KG1 (cell line): Measurements from ENCODE around the gene CRKL.
A peak's percentile ranks its signal among the peaks of the same experiment; 100 is the strongest.
"Not testable (repeated sequence)": the region's sequence is repeated elsewhere in the genome, so short reads cannot be mapped to it uniquely, and the experiment has no call there.

Experiments used
- DNase-seq: peaks from one replicate; lab custom pipeline; 2025; lab: John Stamatoyannopoulos, UW

The CRKL gene

DNA sequence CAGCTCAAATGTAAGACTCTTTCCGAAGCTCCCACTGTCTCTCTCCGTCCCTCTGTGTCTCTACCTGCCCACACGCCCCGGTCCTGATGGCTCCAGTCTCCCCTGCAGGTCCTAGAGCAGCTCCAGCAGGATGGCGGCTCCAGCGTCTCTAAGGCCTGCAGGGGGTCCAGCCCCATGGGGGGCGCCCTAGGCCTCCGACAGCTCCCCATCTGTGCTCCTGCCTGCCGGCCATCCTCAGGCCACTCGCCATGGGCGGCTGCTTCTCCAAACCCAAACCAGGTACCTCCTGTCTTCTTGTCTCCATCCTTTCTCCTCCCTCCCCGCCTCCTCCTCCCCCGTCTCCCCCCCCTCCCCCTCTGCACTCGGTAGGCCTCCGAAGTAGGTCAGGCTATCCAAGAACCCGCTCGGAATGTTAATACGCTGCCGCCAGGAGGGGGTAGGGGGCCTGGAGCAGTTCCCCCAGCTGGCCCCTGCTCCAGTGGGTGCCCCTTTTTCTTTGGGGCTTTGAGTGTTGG lies 50.5 kb downstream of the CRKL start:
- no peak for DNase-seq

DNA sequence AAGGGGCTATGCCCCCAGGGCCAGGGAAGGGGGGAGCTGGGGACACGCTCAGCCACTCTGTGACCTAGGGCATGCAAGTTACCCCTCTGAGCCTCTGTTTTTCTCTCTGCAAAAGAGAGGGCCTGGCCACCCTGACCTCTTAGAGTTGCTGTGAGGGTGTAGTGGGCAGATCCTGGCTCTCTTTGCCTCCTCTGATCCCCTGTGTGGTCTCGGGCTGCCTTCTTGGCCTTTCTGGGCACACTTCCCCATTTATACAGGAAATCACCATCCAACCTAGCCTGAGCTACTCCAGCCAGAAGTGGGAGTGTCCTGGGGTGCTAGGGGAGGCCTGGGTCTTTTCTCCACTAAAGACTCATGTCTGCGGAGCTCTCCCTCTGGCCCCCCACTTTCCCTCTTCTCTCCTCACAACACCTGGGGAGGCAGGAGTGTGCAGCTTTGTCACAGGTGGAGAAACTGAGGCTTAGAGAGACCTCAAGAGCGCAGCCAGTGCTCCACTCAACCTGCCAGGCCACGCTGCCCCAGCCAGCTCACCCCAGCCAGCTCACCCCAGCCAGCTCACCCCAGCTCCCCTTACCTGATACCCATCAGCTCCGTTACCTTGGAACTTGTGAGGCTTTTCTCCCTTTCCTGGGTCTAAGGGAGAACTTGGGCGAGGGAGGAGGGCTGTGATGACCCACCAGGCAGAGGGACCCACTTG lies 51.2 kb downstream of the CRKL start:
- no peak for DNase-seq

DNA sequence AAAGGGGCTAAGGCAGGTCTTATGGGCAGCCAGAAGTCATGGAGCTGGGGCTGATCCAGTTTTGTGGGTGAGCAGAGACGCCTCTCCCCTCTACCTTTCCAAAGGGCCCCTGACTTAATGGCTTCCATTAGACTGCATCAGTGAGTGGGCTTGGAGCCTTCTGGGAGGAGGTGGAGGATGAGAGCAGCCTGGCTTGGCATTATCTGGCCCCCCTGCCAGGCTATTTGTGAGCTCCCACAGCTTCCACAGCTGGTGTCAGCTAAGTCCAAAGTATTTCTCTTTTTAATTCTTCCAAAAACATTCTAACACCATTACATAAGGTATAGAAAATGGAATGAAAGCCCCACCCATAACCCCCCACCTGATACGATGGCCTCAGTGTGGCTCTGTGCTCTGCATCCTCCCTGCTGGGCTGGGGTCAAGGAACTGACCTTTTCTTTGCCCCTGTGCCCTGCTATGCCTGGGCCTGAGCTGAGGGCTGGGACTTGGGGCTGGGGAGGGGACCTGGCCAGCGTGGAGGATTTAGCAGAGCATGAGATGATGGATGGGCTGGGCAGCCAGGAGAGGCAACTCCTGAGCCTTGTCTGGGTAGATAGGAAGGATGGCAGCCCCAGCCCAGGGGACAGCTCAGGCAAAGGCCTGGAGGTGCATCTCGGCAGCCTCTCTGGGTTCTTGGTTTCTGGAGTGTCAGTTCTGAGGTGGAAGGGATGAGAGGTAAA lies 53.9 kb downstream of the CRKL start:
- no peak for DNase-seq

DNA sequence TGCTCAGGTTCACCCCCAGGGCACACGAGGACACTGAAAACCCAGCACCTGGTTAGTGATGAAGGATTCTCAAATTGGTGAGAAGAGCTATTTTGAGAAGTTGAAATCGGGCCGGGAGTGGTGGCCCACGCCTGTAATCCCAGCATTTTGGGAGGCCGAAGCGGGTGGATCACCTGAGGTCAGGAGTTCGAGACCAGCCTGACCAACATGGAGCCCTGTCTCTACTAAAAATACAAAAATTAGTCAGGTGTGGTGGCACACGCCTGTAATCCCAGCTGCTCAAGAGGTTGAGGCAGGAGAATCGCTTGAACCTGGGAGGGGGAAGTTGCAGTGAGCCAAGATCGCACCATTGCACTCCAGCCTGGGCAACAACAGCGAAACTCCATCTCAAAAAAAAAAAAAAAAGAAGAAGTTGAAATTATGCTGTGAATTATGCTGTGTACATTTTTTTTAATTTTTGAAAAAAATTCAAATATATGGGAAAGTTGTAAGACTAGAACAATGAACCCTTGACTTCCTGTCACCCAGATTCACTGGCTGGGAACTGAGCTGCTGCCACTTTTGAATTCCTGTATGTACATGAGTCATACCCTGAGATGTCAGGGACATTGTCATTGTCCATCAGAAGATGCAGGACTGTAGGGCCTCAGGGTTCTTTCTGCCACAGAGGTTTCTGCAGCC lies 54.9 kb downstream of the CRKL start:
- not testable (repeated sequence) for DNase-seq

DNA sequence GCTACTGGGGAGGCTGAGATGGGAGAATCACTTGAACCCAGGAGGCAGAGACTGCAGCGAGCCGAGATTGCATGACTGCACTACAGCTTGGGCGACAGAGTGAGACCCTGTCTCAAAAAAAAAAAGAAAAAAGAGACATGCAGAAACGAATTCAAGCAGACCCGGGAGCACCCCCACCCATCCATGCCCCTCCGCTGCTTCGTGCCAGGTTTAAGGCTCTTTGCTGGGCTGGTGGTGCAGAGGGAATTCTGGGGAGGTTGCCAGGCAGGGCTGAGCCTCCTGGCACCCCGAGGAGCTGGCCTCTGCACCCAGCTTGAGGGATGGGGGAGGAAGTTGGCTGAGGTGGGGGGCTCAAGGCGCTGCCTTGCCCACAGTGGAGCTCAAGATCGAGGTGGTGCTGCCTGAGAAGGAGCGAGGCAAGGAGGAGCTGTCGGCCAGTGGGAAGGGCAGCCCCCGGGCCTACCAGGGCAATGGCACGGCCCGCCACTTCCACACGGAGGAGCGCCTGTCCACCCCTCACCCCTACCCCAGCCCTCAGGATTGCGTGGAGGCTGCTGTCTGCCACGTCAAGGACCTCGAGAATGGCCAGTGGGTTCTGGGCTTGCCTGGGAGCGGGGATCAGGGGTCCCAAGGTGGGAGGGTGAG lies 55.8 kb downstream of the CRKL start:
- DNase-seq: no peak

DNA sequence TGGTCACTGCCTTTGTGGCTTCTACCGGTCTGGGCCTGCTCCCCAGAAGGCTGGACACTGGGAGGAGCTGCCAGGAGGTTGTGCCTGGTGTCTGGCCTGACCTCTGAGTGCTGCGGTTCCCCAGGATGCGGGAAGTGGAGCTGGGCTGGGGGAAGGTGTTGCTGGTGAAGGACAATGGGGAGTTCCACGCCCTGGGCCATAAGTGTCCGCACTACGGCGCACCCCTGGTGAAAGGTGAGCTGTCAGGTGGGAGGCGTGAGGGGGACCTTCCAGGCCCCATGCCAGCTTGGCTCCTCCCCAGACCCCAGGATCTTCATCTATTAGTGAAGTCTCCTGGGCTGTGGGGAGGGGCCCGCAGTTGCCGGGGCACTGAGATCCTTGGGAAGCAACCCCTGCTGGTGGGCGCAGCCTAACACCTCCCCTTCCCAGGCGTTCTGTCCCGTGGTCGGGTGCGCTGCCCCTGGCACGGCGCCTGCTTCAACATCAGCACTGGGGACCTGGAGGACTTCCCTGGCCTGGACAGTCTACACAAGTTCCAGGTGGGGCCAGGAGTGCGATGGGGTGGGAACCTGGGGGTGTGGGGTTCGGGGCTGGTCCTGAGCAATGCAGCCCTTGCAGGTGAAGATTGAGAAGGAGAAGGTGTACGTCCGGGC lies 56.6 kb downstream of the CRKL start:
- DNase-seq: no peak

DNA sequence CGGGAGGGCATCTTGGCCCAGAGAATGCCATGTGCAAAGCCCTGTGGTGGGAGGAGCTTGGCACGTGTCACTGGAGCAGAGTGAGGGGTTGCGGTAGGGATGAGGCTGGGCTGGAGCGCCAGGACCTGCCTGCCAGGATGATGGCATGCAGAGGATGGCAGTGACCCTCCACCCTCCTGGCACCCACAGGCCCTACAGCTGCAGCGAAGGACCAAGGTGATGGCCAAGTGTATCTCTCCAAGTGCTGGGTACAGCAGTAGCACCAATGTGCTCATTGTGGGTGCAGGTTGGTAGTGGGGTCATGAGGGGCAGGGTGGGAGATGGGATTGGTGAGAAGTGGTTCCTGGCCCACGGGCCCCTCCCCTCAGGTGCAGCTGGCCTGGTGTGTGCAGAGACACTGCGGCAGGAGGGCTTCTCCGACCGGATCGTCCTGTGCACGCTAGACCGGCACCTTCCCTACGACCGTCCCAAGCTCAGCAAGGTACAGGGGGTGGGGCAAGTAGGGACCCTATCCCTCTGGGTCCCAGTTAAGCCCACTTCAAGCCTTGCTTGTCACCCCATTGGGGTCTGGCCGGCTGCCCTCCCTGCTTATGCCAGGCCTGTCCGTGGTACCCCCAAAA lies 57.2 kb downstream of the CRKL start:
- DNase-seq: no peak

DNA sequence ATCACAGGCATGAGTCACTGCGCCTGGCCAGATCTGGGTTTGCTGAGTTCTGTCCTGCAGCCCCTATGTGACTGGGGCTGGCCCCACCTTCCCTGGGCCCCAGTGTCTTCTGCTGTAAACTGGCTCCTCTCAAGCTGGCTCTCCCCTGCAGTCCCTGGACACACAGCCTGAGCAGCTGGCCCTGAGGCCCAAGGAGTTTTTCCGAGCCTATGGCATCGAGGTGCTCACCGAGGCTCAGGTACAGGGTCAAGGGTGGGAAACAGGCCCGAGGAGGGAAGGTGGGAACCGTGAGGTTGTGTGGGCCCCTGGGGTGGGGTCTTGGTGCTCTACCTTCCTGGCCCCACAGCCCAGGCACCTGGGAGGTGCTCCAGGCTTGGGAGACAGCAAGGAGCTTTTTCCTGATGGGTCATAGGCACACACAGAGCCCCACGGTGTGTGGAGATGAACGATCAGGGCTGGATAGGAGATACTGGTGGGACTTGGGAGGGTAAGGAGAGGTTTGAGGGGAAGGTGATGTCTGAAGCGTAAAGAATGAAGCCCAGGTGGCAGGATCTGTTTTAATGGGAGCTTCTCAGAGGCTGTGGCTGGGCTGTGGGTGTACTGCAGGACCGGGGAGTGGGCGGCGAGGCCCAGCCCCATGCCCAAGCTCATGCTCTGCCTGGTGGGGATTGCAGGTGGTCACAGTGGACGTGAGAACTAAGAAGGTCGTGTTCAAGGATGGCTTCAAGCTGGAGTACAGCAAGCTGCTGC lies 58.5 kb downstream of the CRKL start:
- DNase-seq: no peak

DNA sequence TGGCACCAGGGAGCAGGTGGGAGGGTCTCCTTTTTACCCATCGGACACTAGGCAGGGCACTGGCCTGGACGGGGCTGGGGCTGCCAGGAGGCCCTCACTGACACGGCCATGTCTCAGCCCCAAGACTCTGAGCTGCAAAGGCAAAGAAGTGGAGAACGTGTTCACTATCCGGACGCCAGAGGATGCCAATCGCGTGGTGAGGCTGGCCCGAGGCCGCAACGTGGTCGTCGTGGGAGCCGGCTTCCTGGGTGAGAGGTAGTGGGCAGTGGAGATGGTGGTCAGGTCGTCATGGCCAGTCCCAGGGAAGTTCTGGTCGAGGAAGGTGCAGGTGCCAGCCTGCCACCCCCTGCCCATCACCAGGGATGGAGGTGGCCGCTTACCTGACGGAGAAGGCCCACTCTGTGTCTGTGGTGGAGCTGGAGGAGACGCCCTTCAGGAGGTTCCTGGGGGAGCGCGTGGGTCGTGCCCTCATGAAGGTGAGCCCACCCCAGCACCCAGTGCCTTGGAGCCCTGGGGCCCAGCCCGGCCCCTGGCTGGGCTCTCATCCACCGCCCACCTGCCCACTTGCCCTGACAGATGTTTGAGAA lies 59.2 kb downstream of the CRKL start:
- DNase-seq: no peak

DNA sequence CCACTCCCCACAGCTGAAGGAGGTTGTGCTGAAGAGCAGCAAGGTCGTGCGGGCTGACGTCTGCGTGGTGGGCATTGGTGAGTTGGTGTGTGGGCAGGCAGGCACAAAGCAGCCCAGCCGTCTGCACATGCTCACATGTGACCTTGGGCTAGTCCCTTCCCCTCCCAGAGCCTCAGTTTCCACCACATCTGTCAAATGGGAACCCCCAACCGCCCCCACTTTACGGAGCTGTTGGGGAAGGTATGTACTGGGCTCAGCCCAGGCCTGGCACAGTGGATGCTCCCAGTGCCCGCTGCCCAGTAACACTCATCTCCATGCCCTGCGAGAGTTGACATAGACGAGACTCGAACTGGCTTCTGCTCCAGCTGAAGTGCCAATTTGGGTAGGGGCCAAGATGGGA lies 59.8 kb downstream of the CRKL start:
- no peak for DNase-seq

DNA sequence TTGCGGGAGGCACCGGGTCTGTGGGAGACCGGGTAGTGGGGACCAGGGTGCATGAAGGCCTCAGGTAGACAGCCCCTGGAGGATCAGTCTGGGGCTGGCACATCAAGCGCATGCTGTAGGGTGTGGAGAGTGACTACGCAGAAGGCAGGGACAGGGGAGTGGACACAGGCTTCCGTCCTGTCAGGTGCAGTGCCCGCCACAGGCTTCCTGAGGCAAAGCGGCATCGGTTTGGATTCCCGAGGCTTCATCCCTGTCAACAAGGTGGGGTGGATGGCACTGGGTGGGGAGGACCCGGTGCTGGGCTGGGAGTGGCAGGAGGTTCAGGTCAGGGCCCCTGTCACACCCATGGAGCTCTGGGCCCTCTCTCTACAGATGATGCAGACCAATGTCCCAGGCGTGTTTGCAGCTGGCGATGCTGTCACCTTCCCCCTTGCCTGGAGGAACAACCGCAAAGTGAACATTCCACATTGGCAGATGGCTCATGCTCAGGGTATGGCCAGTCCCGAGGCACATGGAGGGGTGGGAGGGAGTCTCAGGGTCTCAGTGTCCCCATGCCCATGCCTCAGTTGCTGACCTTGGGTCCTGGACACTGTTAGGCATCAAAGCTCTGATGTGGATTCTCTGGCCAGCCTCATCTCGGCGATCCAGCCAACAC lies 60.4 kb downstream of the CRKL start:
- DNase-seq: no peak

DNA sequence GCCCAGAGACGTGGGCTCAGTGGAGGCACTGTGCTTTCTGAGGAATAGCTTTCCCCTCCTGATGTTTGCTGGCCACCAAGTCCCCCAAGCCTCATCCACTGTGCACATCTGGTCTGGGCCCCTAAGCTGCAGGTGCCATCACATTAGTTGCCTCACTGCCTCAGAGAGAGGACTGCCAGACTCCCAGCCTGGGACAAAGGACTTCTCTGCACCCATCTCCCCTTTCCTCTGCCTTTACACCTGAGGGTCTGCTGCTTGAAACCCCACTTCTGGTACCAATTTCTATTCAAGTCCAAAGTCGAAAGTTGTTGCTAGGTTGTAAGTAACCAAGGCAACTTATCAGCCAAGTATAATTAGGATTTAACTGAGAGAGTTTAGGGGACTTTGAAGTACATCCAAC lies 61.2 kb downstream of the CRKL start:
- no peak for DNase-seq

DNA sequence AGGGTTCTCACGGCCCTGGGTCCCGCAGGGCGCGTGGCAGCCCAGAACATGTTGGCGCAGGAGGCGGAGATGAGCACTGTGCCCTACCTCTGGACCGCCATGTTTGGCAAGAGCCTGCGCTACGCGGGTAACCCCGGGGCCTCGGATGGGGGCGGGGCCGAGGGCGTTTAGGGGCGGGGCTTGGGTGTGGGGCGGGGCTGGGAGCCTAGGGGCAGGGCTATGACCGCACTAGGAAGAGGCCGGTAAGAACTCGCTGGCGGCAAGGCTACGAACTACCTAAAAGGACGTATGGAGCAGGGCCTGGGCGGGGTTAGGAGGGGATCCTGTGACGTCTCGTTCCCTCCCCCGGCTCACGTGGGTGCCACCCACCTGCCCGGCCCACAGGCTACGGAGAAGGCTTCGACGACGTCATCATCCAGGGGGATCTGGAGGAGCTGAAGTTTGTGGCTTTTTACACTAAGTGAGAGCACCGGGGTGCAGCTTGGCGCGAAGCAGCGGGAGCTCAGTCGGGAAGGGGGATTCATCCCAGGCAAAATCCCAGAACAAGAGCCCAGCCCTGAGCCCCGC lies 62.1 kb downstream of the CRKL start:
- no peak for DNase-seq

DNA sequence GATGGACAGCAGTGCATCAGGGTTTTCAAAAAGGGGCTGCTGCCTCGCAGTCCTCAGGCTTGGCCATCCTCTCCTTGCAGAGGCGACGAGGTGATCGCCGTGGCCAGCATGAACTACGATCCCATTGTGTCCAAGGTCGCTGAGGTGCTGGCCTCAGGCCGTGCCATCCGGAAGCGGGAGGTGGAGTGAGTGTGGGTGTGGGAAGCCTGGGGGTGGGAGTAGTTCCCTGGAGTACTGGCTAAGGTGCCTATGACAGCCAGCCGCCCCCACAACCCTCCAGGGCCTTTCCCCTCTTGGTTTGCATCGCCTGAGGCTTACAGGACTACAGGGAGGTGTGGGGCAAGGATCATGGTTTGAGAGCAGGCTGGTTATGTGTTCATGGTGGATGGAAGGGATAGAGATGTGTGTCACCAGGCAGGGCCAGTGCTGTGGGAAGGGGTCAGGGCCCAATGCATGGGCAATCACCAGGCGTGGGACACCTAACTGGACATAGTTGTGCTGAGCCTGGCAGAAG lies 62.8 kb downstream of the CRKL start:
- DNase-seq: no peak

DNA sequence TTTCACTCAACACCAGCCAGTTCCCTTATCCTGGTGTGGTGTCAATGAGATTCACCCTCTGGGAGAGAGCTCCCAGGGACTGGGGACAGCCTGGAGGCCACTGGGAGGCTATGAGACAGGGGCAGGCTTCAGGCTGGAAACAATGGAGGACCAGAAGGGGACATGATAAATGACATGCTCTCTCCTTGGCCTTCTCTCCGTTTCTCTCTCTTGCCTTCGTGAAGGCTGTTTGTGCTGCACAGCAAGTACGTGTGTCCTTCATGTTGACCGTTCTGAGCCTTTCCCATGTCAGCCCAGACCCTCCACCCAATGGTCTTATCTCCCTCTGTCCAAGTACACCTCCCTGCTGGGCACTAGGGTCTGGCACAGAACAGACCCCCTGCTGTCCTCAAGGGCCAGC lies 63.3 kb downstream of the CRKL start:
- DNase-seq: no peak

DNA sequence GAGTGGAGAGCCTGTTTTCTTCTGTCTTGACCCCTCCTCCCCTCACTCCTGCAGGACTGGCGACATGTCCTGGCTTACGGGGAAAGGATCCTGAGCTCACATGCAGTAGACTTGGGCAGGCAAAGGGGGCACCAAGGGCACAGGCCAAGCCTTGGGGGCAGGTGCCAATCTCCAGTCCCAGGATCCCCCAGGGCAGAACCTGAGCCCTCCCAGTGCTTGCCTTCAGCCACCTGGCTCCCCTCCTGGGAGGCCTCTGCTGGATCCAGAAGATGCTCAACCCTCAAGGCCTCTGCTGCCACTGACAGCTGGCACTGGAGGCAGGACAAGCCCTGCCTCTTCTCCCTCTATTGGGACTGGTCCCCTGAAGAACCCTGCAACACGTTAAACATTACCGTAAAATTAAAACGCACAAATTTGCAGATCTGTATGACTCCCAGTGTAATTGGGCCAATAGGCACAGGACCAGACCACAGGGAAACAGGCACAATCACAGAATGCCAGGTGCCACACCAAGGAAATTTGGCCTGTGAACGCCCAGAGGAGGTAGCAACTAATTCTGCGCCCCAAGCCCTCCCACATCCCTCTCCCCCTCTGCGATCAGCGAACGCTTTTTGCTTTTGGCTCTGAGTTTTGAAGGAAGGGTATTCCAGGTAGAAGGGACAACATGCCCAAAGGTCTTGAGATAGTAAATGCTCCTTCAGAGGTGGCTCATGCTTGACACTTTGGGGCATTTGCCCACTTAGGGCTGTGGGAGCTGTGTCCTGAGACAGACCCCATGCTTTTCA lies 63.9 kb downstream of the CRKL start:
- DNase-seq: no peak

DNA sequence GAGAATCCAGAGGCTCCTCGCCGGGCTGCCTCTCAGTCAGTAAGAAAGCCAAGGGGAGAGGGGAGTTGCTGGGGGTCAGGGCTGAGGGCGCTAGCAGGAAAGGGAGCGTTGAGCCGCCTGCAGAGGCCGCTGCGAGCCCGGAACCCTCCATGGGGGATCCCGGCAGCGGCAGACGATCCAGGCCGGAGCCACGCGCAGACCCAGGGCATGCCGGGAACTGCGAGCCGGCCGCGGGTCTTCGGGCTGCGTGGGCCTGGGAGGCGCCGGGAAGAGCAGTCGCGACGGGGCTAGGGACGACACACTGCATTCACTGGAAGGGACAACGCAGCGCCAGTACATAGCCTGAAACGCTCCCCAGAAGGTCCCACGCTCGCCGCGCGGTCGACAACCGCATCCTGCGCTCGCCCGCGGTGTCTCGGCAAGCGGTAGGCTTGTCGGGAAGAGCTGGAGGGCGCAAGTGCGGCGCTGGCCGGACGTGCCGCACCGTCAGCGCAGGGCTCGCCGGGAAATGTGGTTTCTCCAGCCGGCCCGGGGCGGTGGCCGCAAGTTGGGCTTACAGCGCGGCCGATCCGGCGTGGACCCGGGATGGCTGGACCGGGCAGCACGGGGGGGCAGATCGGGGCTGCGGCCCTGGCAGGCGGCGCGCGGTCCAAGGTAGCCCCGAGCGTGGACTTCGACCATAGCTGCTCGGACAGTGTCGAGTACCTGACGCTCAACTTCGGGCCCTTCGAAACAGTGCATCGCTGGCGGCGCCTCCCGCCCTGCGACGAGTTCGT lies 64.8 kb downstream of the CRKL start, which contains the start of gene LZTR1:
LZTR1 (plus strand) TSS at position 511 of the 776 bp plus-strand sequence; CDS start at position 586, 75 bp downstream.
- peak; percentile 85 for DNase-seq

DNA sequence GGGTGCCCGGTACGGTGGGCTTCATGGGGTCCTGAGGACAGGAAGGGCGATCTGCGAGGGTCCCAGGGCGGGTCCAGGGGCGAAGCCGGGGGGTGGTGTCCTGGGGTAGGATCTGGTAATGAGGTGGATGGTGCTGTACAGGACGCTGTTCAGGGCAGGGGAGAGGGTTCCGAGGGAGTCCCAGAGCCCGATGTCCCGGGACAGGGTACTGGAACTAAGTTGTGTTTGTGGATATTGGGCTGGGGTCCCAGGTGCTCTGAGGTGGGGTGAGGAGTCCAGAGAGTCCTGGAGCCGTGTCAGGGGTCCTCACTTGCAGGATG lies 65.3 kb downstream of the CRKL start:
- no peak for DNase-seq
